ENCODE measurements around the gene CCDC57.

DNA sequence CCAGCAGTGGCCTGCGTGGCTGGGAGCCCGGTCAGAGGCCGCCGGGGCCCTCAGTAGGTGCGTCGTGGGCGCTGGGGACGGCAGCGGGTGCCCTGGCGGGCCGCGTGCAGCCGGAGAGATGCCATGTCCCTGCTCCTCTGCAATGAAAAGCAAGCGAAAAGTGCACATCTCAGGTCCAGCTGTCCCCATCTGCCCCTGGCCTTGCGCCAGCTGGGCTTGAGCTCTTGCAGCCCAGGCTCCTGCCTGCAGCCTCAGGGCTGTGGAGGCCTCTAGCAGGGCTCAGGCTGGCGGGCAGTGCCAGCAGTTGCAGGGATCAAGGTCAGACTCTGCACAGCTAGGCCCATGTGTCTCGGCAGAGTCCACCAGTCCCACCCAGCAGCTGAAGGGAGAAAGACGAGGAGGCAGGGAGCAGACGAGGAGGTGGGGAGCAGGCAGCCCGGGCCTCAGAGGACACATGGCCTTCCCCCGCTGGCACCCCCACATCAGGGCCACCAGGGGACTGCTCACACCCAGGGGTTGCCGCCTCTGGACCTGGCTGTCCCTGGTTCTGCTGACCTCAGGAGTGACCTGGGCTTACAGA, 27.4 kb upstream of the CCDC57 start:
- TF ChIP-seq HEY1 (CRISPR knock-in tag; IDR thresholded peaks at IDR 0.05; ENCODE audit: borderline replicate concordance) (no peak), CHD4 (IDR thresholded peaks at IDR 0.05; ENCODE audit: insufficient read depth, insufficient replicate concordance, low read depth, low read length, poor library complexity, severe bottlenecking) (no peak), KAT2B (IDR thresholded peaks at IDR 0.05; ENCODE audit: low read depth, low read length) (no peak), ZFP36 (IDR thresholded peaks at IDR 0.05; ENCODE audit: low read depth, low read length, partially characterized antibody) (no peak), FOXK2 (conservative IDR thresholded peaks at IDR 0.05 in 1 of 2, IDR thresholded peaks at IDR 0.05 in 1 of 2; ENCODE audit: low read depth in 2 of 2) (no peak), CREB1 (IDR thresholded peaks at IDR 0.05) (no peak), CREB1 (CRISPR knock-in tag; IDR thresholded peaks at IDR 0.05) (no peak), CTCF (IDR thresholded peaks at IDR 0.05 in 2 of 3, conservative IDR thresholded peaks at IDR 0.05 in 1 of 3; ENCODE audit: insufficient read depth in 2 of 3, low read depth in 1 of 3, low read length in 3 of 3) (no peak), E2F4 (CRISPR knock-in tag; IDR thresholded peaks at IDR 0.05; ENCODE audit: low read depth) (no peak), KDM4B (IDR thresholded peaks at IDR 0.05; ENCODE audit: borderline replicate concordance in 2 of 2, low read depth in 1 of 2) (no peak), PRDM10 (IDR thresholded peaks at IDR 0.05; ENCODE audit: partially characterized antibody) (no peak), TCF3 (CRISPR knock-in tag; IDR thresholded peaks at IDR 0.05) (no peak), CBX1 (IDR thresholded peaks at IDR 0.05; ENCODE audit: low read depth) (no peak), ETS2 (tag; IDR thresholded peaks at IDR 0.05; ENCODE audit: borderline replicate concordance, poor library complexity, severe bottlenecking) (no peak)
- TF ChIP-seq, protein P1, sequence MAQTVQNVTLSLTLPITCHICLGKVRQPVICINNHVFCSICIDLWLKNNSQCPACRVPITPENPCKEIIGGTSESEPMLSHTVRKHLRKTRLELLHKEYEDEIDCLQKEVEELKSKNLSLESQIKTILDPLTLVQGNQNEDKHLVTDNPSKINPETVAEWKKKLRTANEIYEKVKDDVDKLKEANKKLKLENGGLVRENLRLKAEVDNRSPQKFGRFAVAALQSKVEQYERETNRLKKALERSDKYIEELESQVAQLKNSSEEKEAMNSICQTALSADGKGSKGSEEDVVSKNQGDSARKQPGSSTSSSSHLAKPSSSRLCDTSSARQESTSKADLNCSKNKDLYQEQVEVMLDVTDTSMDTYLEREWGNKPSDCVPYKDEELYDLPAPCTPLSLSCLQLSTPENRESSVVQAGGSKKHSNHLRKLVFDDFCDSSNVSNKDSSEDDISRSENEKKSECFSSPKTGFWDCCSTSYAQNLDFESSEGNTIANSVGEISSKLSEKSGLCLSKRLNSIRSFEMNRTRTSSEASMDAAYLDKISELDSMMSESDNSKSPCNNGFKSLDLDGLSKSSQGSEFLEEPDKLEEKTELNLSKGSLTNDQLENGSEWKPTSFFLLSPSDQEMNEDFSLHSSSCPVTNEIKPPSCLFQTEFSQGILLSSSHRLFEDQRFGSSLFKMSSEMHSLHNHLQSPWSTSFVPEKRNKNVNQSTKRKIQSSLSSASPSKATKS (CRISPR knock-in tag; IDR thresholded peaks at IDR 0.05) = no peak
